NCI-H510A treated with DMSO at 0.1 percent for 48 hours (cell line): ENCODE measurements around the gene NFKBIZ.

Experiments
- DNase-seq: peaks from one replicate; lab custom pipeline; 2025; lab: John Stamatoyannopoulos, UW

Gene NFKBIZ

GRCh38 chr3:101848754-101849713 is at the start of gene NFKBIZ:
Gene NFKBIZ, plus strand, starts transcription at chr3:101849514. Its CDS starts 115 bp downstream, at chr3:101849629.
- DNase-seq, result peak; percentile 64

- no peak for DNase-seq
Measured at GRCh38 chr3:101801174-101801573, 48.1 kb upstream of the NFKBIZ start.

GRCh38 chr3:101802179-101802578 is 47.1 kb upstream of the NFKBIZ start:
- DNase-seq, result no peak

GRCh38 chr3:101803173-101803782 is 46.0 kb upstream of the NFKBIZ start:
- DNase-seq, result peak; percentile 67

GRCh38 chr3:101803939-101804338 is 45.4 kb upstream of the NFKBIZ start:
- DNase-seq, result no peak

- DNase-seq, result no peak
Measured at GRCh38 chr3:101806491-101806890, 42.8 kb upstream of the NFKBIZ start.

GRCh38 chr3:101807888-101808287 is 41.4 kb upstream of the NFKBIZ start:
- no peak for DNase-seq

GRCh38 chr3:101809178-101810021 is 39.9 kb upstream of the NFKBIZ start:
- DNase-seq, result peak; percentile 21

- DNase-seq, result no peak
Measured at GRCh38 chr3:101810022-101810418, 39.3 kb upstream of the NFKBIZ start.

GRCh38 chr3:101811875-101812274 is 37.4 kb upstream of the NFKBIZ start:
- no peak for DNase-seq

GRCh38 chr3:101812895-101813294 is 36.4 kb upstream of the NFKBIZ start:
- DNase-seq, result no peak

GRCh38 chr3:101813817-101814440 is 35.4 kb upstream of the NFKBIZ start:
- no peak for DNase-seq

GRCh38 chr3:101814835-101815234 is 34.5 kb upstream of the NFKBIZ start:
- no peak for DNase-seq

- DNase-seq, result no peak
Measured at GRCh38 chr3:101816215-101817149, 32.8 kb upstream of the NFKBIZ start.

- no peak for DNase-seq
Measured at GRCh38 chr3:101817992-101818391, 31.3 kb upstream of the NFKBIZ start.

- no peak for DNase-seq
Measured at GRCh38 chr3:101819649-101820206, 29.6 kb upstream of the NFKBIZ start.

GRCh38 chr3:101821503-101821902 is 27.8 kb upstream of the NFKBIZ start:
- DNase-seq, result no peak

- DNase-seq, result no peak
Measured at GRCh38 chr3:101823525-101823924, 25.8 kb upstream of the NFKBIZ start.

- no peak for DNase-seq
Measured at GRCh38 chr3:101824702-101825101, 24.6 kb upstream of the NFKBIZ start.

GRCh38 chr3:101825904-101826445 is 23.3 kb upstream of the NFKBIZ start:
- DNase-seq, result no peak
